GM12878 (cell line): ENCODE data around the gene AP4E1. TPM values are rescaled to one million over a fixed set of nuclear protein-coding genes. Genes with fewer than 3 reads are reported as not detected.

ENCODE experiments used
- ATAC-seq: fragments of 200-7000 bp; cut with Tn5 transposase; 3 replicates; pipeline ENCODE4 v1.9.1; 2020; ENCODE audit warnings: mild to moderate bottlenecking, moderate library complexity
- BruUV-seq: library from RNA; stranded (reverse); fragments of 400-500 nt; replicated peaks from 2 replicates; lab custom pipeline; 2021; lab: Mats Ljungman, UMichigan
- CTCF ChIA-PET: fragments of 300-600 bp; sonication (Branson Sonifier 250); formaldehyde crosslinking; extraction: SDS; loops from one replicate; lab custom pipeline; 2021; ENCODE audit warnings: inconsistent platforms; lab: Yijun Ruan, JAX
- POLR2A ChIA-PET: fragments of 350-600 bp; formaldehyde crosslinking; extraction: SDS; loops from one replicate; lab custom pipeline; 2021; ENCODE audit warnings: inconsistent platforms; lab: Charles Lee
- RAD21 ChIA-PET: fragments of 300-600 bp; sonication (Branson Sonifier 250); formaldehyde crosslinking; loops from one replicate; lab custom pipeline; 2023; ENCODE audit warnings: antibody characterized with exemption; ENCODE audit not compliant: unreplicated experiment; lab: Charles Lee
- SMC1A ChIA-PET: fragments of 300-600 bp; sonication (Branson Sonifier 250); formaldehyde crosslinking; loops from one replicate; lab custom pipeline; 2023; ENCODE audit not compliant: unreplicated experiment, uncharacterized antibody; lab: Charles Lee
- DNase-seq: peaks from one replicate; pipeline ENCODE4 v3.0.0-alpha.2; 2011; ENCODE audit warnings: low read depth, low spot score
- FAIRE-seq: peaks from 3 replicates; lab custom pipeline; 2011; peaks lifted over from hg19 to GRCh38; lab: Jason Lieb, UNC
- H2AFZ ChIP-seq: 2 replicates; pipeline ENCODE4 v1.6.0; 2011; ENCODE audit warnings: low read depth, low read length, control low read depth; ENCODE audit not compliant: control insufficient read depth
- H3K27ac ChIP-seq: 2 replicates; pipeline ENCODE4 v1.5.1; 2011; ENCODE audit warnings: control low read depth; ENCODE audit not compliant: control insufficient read depth, insufficient read depth
- H3K27me3 ChIP-seq, 2 experiments: replicated peaks in 1 of 2; 2 replicates each; pipeline versions ENCODE4 v1.6.0 to v1.6.1; 2011; ENCODE audit warnings: low read length in 1 of 2; ENCODE audit not compliant: control insufficient read depth in 2 of 2, insufficient read depth in 2 of 2
- H3K36me3 ChIP-seq, 2 experiments: 2 replicates each; pipeline ENCODE4 v1.5.1; 2011; ENCODE audit warnings: low read length in 1 of 2; ENCODE audit not compliant: control insufficient read depth in 2 of 2, insufficient read depth in 2 of 2
- H3K4me1 ChIP-seq: 2 replicates; pipeline ENCODE4 v1.6.1; 2011; ENCODE audit warnings: mild to moderate bottlenecking, low read length, moderate library complexity, mixed read lengths; ENCODE audit not compliant: control insufficient read depth, insufficient read depth
- H3K4me2 ChIP-seq: 2 replicates; pipeline ENCODE4 v1.6.0; 2011; ENCODE audit warnings: control low read depth; ENCODE audit not compliant: control insufficient read depth, insufficient read depth
- H3K4me3 ChIP-seq: fragments of 200-600 bp; sonication (generic); 2 replicates; pipeline ENCODE4 v1.5.1; 2016
- H3K79me2 ChIP-seq: 2 replicates; pipeline ENCODE4 v1.6.0; 2011; ENCODE audit warnings: low read length; ENCODE audit not compliant: control insufficient read depth, insufficient read depth
- H3K9ac ChIP-seq: 2 replicates; pipeline ENCODE4 v1.8.0; 2011; ENCODE audit warnings: low read length, control low read depth, mixed read lengths; ENCODE audit not compliant: control insufficient read depth, insufficient read depth
- H3K9me3 ChIP-seq: replicated peaks from 3 replicates; pipeline ENCODE4 v1.5.1; 2011; ENCODE audit warnings: mild to moderate bottlenecking, low read length; ENCODE audit not compliant: control insufficient read depth, insufficient read depth
- H4K20me1 ChIP-seq: 2 replicates; pipeline ENCODE4 v1.6.0; 2011; ENCODE audit not compliant: control insufficient read depth, insufficient read depth
- FOS ChIP-seq: IDR thresholded peaks from 3 replicates; pipeline ENCODE4 v1.6.1; 2011; ENCODE audit warnings: borderline replicate concordance; ENCODE audit not compliant: insufficient read length; ENCODE audit errors: extremely low read depth
- RAD21 ChIP-seq: IDR thresholded peaks from 2 replicates; pipeline ENCODE4 v1.6.1; 2011; ENCODE audit warnings: mild to moderate bottlenecking, low read depth, low read length, moderate library complexity; ENCODE audit not compliant: insufficient read depth
- SMC3 ChIP-seq: IDR thresholded peaks from 2 replicates; pipeline ENCODE4 v1.6.1; 2011; ENCODE audit warnings: low read length, improper control_type of control experiment, borderline replicate concordance
- SREBF2 ChIP-seq: IDR thresholded peaks from 2 replicates; pipeline ENCODE4 v1.6.1; 2012; ENCODE audit warnings: mild to moderate bottlenecking, low read length
- STAT1 ChIP-seq: fragments of 450-650 bp; conservative IDR thresholded peaks from 2 replicates; pipeline ENCODE4 v1.6.1; 2014; ENCODE audit warnings: antibody characterized with exemption, mild to moderate bottlenecking
- ZNF384 ChIP-seq: IDR thresholded peaks from 2 replicates; pipeline ENCODE4 v1.6.1; 2012; ENCODE audit warnings: low read depth, mild to moderate bottlenecking, low read length, improper control_type of control experiment, borderline replicate concordance
- WGBS: methylation state at CpG from one replicate; pipeline ENCODE4 v1.1.6; 2016; ENCODE audit warnings: low lambda C conversion rate; ENCODE audit not compliant: insufficient replicate concordance, insufficient coverage; ENCODE audit errors: missing lambda C conversion rate; 5-methylcytosine and 5-hydroxymethylcytosine counted together
- in situ Hi-C: fragments of 300-500 bp; cut with MboI; formaldehyde crosslinking; loops from 9 replicates; pipeline ENCODE4 v1.14.3; 2018; ENCODE audit warnings: mixed read lengths
- intact Hi-C: fragments of 100-400 bp; cut with micrococcal nuclease; formaldehyde crosslinking; loops from one replicate; pipeline ENCODE4 v1.14.2; 2022; ENCODE audit not compliant: unreplicated experiment
- polyA plus RNA-seq, 11 experiments: library from polyadenylated mRNA; depleted of rRNA in 4 of 11; unstranded in 6 of 11; stranded (reverse) in 5 of 11; fragments of >200 nt; fragmentation: Nextera tagmentation in 4 of 11; fragmentation: Illumina TruSeq in 1 of 11; extraction: Ambion mirVana in 4 of 11; extraction: Trizol in 1 of 11; gene quantifications; 1 replicate in 1 of 11; 2 replicates in 10 of 11; pipeline versions ENCODE4 v1.2.1 to v1.2.3, GENCODE V29; 2011 to 2016; ENCODE audit warnings: inconsistent platforms in 2 of 11, missing spikeins in 2 of 11, low read depth in 1 of 11
- total RNA-seq, 4 experiments: library from RNA; depleted of rRNA in 3 of 4; stranded (reverse); fragments of >200 nt in 3 of 4; fragmentation: Illumina TruSeq in 1 of 4; extraction: Trizol in 1 of 4; gene quantifications; 2 replicates each; pipeline versions ENCODE4 v1.2.1 to v1.2.3, GENCODE V29; 2013 to 2021
- TF ChIP-seq, protein P1 (sequence below): IDR thresholded peaks from 2 replicates; pipeline ENCODE4 v1.6.1; 2012; ENCODE audit warnings: improper control_type of control experiment, low read depth, low read length; ENCODE audit not compliant: insufficient replicate concordance
- TF ChIP-seq, protein P2 (sequence below), 3 experiments: IDR thresholded peaks in 2 of 3; conservative IDR thresholded peaks in 1 of 3; 2 replicates each; pipeline ENCODE4 v1.5.1; 2011; ENCODE audit warnings: low read depth in 3 of 3, low read length in 3 of 3, mild to moderate bottlenecking in 3 of 3, control low read depth in 2 of 3, moderate library complexity in 2 of 3, inconsistent platforms in 1 of 3, mixed read lengths in 1 of 3; ENCODE audit not compliant: control insufficient read depth in 2 of 3, insufficient read depth in 1 of 3; ENCODE audit errors: extremely low read depth in 1 of 3
- TF ChIP-seq, protein P3 (sequence below): fragments of 450-650 bp; IDR thresholded peaks from 2 replicates; pipeline ENCODE4 v1.6.1; 2016; ENCODE audit warnings: mild to moderate bottlenecking
- TF ChIP-seq, protein P4 (sequence below): fragments of 450-650 bp; IDR thresholded peaks from 2 replicates; pipeline ENCODE4 v1.6.1; 2016; ENCODE audit warnings: mild to moderate bottlenecking

AP4E1 gene
- total and polyA plus RNA-seq, 10 of the 15 experiments (the other 5 are each of a cell fraction or from before 2014, with no cell fraction given) = 1.2 to 11.4 (median 6.7) TPM

DNA sequence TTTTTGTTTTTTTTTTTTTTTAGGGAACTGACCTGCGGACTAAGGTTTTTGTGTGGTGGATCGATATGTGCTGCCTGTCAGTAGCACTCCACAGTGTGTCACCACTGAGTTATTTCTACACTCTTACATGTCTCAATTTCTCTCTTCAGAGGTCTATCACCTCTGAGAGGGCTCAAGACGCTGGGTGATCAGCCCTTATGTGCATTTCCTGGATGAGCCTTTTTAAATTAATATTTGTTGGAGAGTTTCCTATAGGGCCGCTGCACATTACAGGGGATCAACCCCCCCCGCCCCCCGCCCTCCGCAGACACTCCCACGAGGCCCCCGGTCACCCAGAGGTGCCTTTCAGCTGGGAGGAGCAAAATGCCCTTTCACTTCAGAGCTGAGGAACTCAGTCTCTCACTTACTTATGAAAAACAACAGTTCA lies 34.5 kb upstream of the AP4E1 start:
- Histone ChIP-seq H4K20me1 (no peaks in the 10 kb centered on the region), H3K4me2 (peak overlapping the region; percentile 22), H3K4me3 (no peak overlapping the region), H3K79me2 (no peaks in the 10 kb centered on the region), H3K4me1 (peaks cover 18% of the 10 kb centered on the region), H3K9ac (no peak overlapping the region), H3K27me3 (no peaks in the 10 kb centered on the region), H2AFZ (peak overlapping the region; percentile 35; the same call in 1 of the 2 replicates), H3K27ac (no peak overlapping the region), H3K36me3 (no peaks in the 10 kb centered on the region), H3K9me3 (no peaks in the 10 kb centered on the region)
- POLR2A ChIA-PET = no interaction called here
- WGBS = 7% methylated on average over 5 of the region's 9 CpGs
- SMC1A ChIA-PET = interaction anchor here (1.1 to 5.1 kb wide), 7 partner anchors 10 to 328 kb away, joined by 3 to 43 read pairs (median 6); partner anchors contain the start of gene USP50
- peak; percentile 82 for ATAC-seq
- no TSS peak for BruUV-seq
- FAIRE-seq = no peak
- DNase-seq = no peak
- in situ Hi-C loops = no loop called here
- CTCF ChIA-PET = interaction anchor here (1.5 to 5.0 kb wide), 6 partner anchors 9 to 198 kb away, joined by 3 to 56 read pairs (median 24); no protein-coding TSS in a partner anchor
- TF ChIP-seq STAT1 (no peak), FOS (no peak), RAD21 (peak; percentile 32), SREBF2 (no peak), SMC3 (peak; percentile 44; the same call in 1 of the 2 replicates), ZNF384 (0 out of 2 replicates have a peak, but pooled peaks have one; percentile 17)
- TF ChIP-seq, protein P1, sequence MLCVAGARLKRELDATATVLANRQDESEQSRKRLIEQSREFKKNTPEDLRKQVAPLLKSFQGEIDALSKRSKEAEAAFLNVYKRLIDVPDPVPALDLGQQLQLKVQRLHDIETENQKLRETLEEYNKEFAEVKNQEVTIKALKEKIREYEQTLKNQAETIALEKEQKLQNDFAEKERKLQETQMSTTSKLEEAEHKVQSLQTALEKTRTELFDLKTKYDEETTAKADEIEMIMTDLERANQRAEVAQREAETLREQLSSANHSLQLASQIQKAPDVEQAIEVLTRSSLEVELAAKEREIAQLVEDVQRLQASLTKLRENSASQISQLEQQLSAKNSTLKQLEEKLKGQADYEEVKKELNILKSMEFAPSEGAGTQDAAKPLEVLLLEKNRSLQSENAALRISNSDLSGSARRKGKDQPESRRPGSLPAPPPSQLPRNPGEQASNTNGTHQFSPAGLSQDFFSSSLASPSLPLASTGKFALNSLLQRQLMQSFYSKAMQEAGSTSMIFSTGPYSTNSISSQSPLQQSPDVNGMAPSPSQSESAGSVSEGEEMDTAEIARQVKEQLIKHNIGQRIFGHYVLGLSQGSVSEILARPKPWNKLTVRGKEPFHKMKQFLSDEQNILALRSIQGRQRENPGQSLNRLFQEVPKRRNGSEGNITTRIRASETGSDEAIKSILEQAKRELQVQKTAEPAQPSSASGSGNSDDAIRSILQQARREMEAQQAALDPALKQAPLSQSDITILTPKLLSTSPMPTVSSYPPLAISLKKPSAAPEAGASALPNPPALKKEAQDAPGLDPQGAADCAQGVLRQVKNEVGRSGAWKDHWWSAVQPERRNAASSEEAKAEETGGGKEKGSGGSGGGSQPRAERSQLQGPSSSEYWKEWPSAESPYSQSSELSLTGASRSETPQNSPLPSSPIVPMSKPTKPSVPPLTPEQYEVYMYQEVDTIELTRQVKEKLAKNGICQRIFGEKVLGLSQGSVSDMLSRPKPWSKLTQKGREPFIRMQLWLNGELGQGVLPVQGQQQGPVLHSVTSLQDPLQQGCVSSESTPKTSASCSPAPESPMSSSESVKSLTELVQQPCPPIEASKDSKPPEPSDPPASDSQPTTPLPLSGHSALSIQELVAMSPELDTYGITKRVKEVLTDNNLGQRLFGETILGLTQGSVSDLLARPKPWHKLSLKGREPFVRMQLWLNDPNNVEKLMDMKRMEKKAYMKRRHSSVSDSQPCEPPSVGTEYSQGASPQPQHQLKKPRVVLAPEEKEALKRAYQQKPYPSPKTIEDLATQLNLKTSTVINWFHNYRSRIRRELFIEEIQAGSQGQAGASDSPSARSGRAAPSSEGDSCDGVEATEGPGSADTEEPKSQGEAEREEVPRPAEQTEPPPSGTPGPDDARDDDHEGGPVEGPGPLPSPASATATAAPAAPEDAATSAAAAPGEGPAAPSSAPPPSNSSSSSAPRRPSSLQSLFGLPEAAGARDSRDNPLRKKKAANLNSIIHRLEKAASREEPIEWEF = peak; percentile 13
- TF ChIP-seq, protein P2, sequence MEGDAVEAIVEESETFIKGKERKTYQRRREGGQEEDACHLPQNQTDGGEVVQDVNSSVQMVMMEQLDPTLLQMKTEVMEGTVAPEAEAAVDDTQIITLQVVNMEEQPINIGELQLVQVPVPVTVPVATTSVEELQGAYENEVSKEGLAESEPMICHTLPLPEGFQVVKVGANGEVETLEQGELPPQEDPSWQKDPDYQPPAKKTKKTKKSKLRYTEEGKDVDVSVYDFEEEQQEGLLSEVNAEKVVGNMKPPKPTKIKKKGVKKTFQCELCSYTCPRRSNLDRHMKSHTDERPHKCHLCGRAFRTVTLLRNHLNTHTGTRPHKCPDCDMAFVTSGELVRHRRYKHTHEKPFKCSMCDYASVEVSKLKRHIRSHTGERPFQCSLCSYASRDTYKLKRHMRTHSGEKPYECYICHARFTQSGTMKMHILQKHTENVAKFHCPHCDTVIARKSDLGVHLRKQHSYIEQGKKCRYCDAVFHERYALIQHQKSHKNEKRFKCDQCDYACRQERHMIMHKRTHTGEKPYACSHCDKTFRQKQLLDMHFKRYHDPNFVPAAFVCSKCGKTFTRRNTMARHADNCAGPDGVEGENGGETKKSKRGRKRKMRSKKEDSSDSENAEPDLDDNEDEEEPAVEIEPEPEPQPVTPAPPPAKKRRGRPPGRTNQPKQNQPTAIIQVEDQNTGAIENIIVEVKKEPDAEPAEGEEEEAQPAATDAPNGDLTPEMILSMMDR (IDR thresholded peaks at IDR 0.05 in 2 of 3, conservative IDR thresholded peaks at IDR 0.05 in 1 of 3; ENCODE audit: control insufficient read depth in 2 of 3, extremely low read depth in 1 of 3, insufficient read depth in 1 of 3, low read depth in 3 of 3, low read length in 3 of 3) = peak; percentile 29 to 34 (median 31); a peak in 3 of 6 replicates
- TF ChIP-seq, protein P3, sequence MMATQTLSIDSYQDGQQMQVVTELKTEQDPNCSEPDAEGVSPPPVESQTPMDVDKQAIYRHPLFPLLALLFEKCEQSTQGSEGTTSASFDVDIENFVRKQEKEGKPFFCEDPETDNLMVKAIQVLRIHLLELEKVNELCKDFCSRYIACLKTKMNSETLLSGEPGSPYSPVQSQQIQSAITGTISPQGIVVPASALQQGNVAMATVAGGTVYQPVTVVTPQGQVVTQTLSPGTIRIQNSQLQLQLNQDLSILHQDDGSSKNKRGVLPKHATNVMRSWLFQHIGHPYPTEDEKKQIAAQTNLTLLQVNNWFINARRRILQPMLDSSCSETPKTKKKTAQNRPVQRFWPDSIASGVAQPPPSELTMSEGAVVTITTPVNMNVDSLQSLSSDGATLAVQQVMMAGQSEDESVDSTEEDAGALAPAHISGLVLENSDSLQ = peak; percentile 55; the same call in 1 of the 2 replicates
- TF ChIP-seq, protein P4, sequence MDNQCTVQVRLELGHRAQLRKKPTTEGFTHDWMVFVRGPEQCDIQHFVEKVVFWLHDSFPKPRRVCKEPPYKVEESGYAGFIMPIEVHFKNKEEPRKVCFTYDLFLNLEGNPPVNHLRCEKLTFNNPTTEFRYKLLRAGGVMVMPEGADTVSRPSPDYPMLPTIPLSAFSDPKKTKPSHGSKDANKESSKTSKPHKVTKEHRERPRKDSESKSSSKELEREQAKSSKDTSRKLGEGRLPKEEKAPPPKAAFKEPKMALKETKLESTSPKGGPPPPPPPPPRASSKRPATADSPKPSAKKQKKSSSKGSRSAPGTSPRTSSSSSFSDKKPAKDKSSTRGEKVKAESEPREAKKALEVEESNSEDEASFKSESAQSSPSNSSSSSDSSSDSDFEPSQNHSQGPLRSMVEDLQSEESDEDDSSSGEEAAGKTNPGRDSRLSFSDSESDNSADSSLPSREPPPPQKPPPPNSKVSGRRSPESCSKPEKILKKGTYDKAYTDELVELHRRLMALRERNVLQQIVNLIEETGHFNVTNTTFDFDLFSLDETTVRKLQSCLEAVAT = 0 out of 2 replicates have a peak, but pooled peaks have one; percentile 32
- RAD21 ChIA-PET = interaction anchor here (0.5 to 2.7 kb wide), 7 partner anchors 12 to 200 kb away, joined by 3 to 17 read pairs (median 5); no protein-coding TSS in a partner anchor
- intact Hi-C loops = no loop called here
